G401.6 (cell line): ENCODE results near the gene IQGAP3.

Experiments used
- FAIRE-seq: peaks from 2 replicates; lab custom pipeline; 2012; peaks lifted over from hg19 to GRCh38; lab: Jason Lieb, UNC

Gene IQGAP3

GRCh38 chr1:156480411-156481192 is 91.8 kb downstream of the IQGAP3 start:
- FAIRE-seq: no peak

- no peak for FAIRE-seq
These were observed 92.4 kb downstream of the IQGAP3 start for GRCh38 chr1:156480016-156480370.

GRCh38 chr1:156479093-156480015 is 93.0 kb downstream of the IQGAP3 start:
- no peak for FAIRE-seq

GRCh38 chr1:156478250-156478627 is 94.1 kb downstream of the IQGAP3 start:
- no peak for FAIRE-seq

- FAIRE-seq: no peak
These were observed 94.7 kb downstream of the IQGAP3 start for GRCh38 chr1:156477526-156478249.

GRCh38 chr1:156476501-156477298 is 95.7 kb downstream of the IQGAP3 start:
- FAIRE-seq: no peak

- FAIRE-seq: no peak
These were observed 96.5 kb downstream of the IQGAP3 start for GRCh38 chr1:156475568-156476500.
